ENCODE measurements around the gene RELL1.

DNA sequence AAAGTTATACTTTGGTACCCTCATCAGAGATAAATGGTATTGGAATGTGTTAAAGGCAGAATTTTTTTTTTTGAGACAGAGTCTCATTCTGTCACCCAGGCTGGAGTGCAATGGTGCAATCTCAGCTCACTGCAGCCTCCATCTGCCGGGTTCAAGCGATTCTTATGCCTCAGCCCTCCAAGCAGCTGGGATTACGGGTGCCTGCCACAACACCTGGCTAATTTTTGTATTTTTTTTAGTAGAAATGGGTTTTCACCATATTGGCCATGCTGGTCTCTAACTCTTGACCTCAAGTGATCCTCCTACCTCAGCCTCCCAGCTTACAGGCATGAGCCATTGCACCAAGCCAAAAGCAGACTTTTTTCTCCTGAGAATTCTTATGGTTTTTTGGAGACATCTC, 11.4 kb upstream of the RELL1 start:
- TF ChIP-seq, protein P1, sequence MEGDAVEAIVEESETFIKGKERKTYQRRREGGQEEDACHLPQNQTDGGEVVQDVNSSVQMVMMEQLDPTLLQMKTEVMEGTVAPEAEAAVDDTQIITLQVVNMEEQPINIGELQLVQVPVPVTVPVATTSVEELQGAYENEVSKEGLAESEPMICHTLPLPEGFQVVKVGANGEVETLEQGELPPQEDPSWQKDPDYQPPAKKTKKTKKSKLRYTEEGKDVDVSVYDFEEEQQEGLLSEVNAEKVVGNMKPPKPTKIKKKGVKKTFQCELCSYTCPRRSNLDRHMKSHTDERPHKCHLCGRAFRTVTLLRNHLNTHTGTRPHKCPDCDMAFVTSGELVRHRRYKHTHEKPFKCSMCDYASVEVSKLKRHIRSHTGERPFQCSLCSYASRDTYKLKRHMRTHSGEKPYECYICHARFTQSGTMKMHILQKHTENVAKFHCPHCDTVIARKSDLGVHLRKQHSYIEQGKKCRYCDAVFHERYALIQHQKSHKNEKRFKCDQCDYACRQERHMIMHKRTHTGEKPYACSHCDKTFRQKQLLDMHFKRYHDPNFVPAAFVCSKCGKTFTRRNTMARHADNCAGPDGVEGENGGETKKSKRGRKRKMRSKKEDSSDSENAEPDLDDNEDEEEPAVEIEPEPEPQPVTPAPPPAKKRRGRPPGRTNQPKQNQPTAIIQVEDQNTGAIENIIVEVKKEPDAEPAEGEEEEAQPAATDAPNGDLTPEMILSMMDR (conservative IDR thresholded peaks at IDR 0.05; ENCODE audit: low read length): no peak
- no peak for TF ChIP-seq EZH2phosphoT487 (IDR thresholded peaks at IDR 0.05; ENCODE audit: borderline replicate concordance, low read depth, low read length)
